HG02973 (cell line): Measurements from ENCODE around the gene RTTN.

Source experiments
- ATAC-seq: cut with Tn5 transposase; IDR thresholded peaks from one replicate; pipeline ENCODE4 v1.9.1; 2021; ENCODE audit warnings: moderate library complexity; ENCODE audit not compliant: unreplicated experiment

RTTN gene

GRCh38 chr18:70216788-70217187 is 11.3 kb upstream of the RTTN start:
- no peak for ATAC-seq

DNA sequence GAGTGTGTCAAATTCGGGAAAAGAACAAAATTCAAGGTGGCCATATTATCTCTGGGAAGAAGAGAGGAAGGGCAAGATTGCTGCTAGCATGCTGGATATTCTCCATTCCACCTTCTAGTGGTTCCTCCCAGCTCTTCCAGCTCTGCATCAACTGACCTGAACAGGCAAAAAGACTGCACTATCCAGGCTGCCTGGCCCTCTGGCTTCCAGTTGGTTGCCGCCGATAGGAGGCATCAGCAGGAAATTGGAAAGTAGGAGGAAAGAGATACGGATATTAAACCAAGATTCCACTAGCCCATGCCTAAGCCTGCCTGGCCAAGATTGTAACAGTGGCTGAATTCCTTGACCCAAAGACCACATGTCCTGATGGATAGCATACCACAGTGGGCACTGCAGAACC is 1.7 kb upstream of the RTTN start:
- no peak for ATAC-seq

- no peak for ATAC-seq
These were observed 5.2 kb downstream of the RTTN start for GRCh38 chr18:70200286-70200685.

- ATAC-seq = no peak
These were observed 7.6 kb downstream of the RTTN start for GRCh38 chr18:70197844-70198243.

- no peak for ATAC-seq
These were observed 8.5 kb downstream of the RTTN start for GRCh38 chr18:70197026-70197425.

GRCh38 chr18:70195852-70196434 is 9.5 kb downstream of the RTTN start:
- no peak for ATAC-seq

DNA sequence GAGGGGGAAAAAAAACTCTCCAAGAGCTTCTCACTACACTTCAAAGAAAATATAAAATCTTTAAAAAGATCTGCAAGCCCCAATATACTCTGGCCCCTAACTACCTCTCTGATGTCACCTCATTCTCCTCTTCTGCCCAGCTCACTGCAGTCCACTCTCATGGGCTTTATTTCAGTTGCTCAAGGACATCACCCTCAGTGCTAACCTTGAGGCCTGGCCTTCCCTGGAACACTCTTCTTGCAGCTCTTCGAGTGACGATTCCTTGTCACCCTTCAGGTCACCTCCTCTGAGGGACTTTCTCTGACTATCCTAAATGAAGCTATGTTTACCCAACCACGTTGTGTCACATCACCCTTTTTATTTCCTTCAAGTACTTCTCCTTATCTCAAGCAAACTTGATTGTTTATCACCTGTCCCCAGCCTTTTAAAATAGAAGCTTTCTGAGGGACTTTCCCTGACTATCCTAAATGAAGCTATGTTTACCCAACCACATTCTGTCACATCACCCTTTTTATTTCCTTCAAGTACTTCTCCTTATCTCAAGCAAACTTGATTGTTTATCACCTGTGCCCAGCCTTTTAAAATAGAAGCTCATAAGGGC is 10.4 kb downstream of the RTTN start:
- ATAC-seq = peak; percentile 33

DNA sequence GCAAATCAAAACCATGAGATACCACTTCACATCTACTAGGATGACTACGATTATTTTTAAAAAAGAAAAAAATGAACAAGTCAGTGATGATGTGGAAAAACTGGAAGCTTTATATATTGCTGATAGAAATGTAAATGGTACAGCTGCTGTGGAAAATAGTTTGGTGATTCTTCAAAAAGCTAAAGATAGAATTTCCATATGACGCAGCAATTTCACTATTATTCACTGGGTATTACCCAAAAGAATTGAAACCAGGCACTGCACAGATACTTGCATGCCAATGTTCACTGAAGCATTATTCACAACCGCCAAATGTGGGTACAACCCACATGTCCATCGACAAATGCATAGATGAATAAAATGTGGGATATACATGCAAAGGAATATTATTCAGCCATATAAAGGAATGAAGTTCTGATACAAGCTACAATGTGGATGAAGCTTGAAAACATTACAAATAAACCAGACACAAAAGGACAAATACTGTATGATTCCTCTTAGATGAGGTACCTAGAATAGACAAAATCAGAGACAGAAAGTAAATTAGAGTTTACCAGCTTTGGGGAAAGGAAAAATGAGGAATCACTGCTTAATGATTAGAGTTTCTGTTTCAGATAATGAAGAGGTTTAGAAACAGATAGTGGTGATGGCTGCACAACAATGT is 11.1 kb downstream of the RTTN start:
- ATAC-seq = peak; percentile 84

DNA sequence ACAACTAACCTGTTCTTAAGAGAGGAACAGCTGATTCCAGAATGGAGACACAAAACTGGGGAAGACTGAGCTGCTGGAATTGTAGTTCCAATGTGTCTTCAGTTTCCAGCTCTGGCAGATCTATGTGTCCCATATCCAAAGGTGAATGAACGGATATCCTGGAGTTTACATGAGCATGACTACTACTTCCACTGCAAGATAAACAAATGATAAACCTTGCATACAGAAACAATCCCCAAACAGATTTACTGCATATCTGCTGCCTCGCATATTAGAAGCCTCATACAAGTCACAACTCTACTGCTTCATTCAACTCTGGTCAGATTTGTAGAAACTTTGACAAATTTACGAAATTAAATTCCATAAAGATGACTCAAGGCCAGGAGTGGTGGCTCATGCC is 15.0 kb downstream of the RTTN start:
- no peak for ATAC-seq

DNA sequence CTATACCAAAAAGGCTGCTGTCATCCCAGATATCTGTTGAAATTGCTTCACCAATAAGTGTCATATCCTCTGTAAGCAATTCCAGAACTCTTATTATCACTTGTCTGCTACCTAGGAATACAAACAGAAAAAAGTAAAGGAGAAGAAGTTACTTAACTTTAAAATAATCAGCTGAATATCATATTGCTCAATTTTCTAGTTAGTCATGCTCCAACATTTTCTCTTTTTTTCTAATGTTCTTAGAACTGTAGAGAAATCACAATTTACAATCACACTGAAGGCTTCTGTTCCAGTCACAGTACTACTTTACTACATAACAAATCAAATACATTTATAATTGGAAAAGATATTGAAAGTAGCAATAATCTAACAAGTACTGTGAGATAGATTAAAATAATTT is 17.4 kb downstream of the RTTN start:
- no peak for ATAC-seq

- no peak for ATAC-seq
These were observed 22.0 kb downstream of the RTTN start for GRCh38 chr18:70183441-70183840.

DNA sequence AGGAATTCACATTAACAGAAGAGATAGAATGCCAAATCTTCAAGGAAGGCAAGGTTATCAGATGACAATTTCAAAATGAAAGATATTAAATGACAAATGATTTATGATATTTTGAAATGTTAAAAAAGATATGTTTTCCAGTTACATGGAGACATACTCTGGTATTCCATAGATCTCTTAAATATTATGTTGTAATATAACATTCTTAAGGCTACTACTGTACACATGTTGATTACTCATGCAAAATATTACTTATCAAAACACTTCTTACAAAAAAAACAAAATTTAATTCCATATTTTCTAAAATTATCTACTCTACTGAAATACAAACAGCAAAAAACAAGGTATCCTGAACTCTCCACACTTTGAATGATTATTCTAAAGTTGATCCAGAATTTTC is 22.9 kb downstream of the RTTN start:
- no peak for ATAC-seq

GRCh38 chr18:70181725-70182124 is 23.8 kb downstream of the RTTN start:
- no peak for ATAC-seq

DNA sequence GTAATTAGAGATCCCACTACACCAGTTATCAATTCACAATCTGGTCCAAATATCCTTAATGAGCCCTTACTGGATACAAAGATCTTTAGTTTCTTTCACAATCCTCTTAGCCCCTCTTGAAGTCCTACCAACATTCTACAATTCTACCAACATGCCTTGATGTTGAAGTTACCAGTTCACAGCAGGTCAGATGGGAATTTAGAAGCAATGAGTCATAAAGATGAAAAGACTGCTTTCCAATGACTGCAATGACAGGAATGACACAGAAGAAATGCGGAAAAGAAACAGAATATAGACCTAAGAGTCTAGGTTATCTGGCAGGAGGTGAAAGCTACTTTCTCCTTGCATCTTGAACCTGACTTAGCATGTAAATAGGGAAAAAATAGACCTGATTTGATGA is 24.5 kb downstream of the RTTN start:
- ATAC-seq = no peak

- ATAC-seq = no peak
These were observed 28.9 kb downstream of the RTTN start for GRCh38 chr18:70176537-70176936.

GRCh38 chr18:70175216-70175615 is 30.3 kb downstream of the RTTN start:
- ATAC-seq = no peak

DNA sequence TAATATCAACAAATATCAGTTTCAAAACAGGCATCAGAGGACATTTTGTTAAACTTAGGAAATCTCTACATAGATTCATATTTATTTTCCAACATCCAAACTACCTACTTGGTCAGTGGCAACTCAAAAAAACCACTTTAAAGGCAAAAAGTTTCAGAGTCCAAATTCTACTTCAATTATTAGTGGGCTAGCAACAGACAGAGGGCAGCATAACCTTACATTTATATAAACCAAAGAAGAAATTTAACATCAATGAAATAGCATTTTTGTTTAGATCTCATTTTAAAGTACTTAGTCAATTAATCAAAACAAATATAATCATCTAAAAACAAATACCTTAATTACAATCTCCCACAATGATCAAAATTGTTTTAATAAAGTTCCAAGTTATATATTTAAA is 33.3 kb downstream of the RTTN start:
- no peak for ATAC-seq

DNA sequence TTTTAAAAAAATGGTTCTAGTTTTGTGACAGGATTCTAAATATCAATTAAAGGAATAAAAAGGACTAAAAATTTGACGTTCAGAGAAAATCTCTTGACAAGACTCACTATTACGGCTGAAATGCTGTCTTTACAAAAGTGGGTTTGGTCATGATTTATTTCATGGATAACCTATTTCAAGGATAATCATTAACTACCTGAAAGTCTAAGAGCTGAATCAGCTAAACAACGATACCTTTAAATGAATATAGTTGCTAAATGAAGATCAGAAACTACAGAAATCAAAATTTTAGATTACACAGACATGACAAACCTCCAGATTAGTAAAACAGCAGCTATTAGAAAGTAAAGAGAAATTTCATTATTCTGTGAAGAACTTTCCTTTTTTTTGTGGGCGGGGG is 35.7 kb downstream of the RTTN start:
- no peak for ATAC-seq

DNA sequence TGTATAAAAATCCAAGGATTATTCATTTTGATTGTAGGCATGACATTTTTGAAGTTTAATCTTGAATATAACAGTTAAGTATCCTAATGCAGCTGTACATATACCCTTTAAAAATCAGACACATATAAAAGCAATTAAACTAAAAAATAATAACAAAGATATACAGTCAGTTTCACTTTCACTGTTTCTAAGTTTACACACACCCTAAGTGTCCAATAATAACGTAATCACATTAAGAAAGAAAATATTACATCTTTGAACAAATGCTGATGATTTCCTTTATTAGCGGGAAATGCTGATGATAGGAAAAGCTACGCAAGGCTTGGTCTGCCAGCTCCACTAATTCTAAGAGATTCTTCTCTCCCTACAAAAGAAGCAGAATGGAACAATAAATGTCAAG is 38.8 kb downstream of the RTTN start:
- no peak for ATAC-seq

GRCh38 chr18:70165936-70166335 is 39.6 kb downstream of the RTTN start:
- ATAC-seq = no peak

DNA sequence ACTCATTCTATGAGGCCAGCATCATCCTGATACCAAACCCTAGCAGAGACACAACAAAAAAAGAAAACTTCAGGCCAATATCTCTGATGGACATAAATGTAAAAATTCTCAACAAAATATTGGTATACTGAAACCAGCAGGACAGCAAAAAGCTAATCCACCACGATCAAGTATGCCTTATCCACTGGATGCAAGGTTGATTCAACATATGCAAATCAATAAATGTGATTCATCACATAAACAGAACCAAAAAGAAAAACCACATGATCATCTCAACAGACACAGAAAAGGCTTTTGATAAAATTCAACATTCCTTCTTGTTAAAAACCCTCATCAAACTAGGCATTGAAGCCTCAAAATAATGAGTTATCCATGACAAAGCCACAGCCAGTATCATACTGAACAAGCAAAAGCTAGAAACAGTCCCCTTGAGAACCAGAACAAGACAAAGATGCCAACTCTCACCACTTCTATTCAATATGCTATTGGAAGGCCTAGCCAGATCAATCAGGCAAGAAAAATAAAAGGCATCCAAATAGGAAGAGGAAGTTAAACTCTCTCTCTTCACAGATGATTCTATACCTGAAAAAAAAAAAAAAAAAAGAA is 45.3 kb downstream of the RTTN start:
- no peak for ATAC-seq

GRCh38 chr18:70158992-70159717 is 46.3 kb downstream of the RTTN start:
- peak; percentile 81 for ATAC-seq
